Measurements from ENCODE around the gene MKLN1. TPM values are rescaled to one million over a fixed set of nuclear protein-coding genes. Genes with fewer than 3 reads are reported as not detected.

The MKLN1 gene
- total RNA-seq, 1 experiment from 2014 or later, result 48.5 TPM

DNA sequence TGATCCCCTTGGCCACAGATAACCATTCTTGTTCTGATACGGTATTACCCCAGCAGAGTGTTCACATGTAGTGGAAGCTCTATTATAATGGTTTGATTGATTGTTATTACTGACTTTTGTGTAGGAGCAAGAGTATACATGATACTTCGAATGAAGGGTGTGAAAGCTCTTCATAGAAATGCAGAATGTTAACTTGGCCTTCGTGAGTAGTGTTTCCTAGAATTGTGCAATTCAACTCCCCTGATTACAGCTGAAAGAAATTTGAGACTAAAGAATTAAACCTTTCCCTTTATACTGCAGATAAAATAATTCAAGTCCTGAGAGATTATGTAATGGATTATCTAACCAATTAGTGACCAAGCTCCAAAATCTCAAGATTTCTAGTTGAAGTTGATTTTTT, 38.2 kb downstream of the MKLN1 start:
- no peak for ATAC-seq
- no peak overlapping the region for H3K9ac ChIP-seq (ENCODE audit: low read length)
- DNase-seq (ENCODE audit: low read depth, low spot score), result no peak
- no peaks in the 10 kb centered on the region for H3K36me3 ChIP-seq (ENCODE audit: control insufficient read depth in 1 of 2, insufficient read depth in 2 of 2, low read length in 2 of 2)
- no peak overlapping the region for H3K4me3 ChIP-seq (replicated peaks in 1 of 2; ENCODE audit: low read depth in 1 of 2, low read length in 2 of 2)
- H3K9me3 ChIP-seq (ENCODE audit: control insufficient read depth in 1 of 2, insufficient read depth in 1 of 2, low read depth in 1 of 2, low read length in 2 of 2), result no peaks in the 10 kb centered on the region
- intact Hi-C loops (cut with micrococcal nuclease), result no loop called here
- CTCF ChIA-PET, result no interaction called here
- H3K9me2 ChIP-seq (ENCODE audit: insufficient read depth), result no peaks in the 10 kb centered on the region
- RAD21 ChIA-PET (ENCODE audit: low non-redundant PET in 1 of 2, low total read pairs in 2 of 2, uncharacterized antibody in 2 of 2, unreplicated experiment in 2 of 2), result no interaction called here
- no peaks in the 10 kb centered on the region for H3K27me3 ChIP-seq (ENCODE audit: insufficient read depth, low read length)
- peaks cover 10 to 18% of the 10 kb centered on the region in 2 experiments; a peak in 3 of 4 replicates for H3K4me1 ChIP-seq (ENCODE audit: control insufficient read depth in 1 of 2, insufficient read depth in 2 of 2, low read length in 2 of 2)
- BruUV-seq (replicated peaks), result no TSS peak
- TF ChIP-seq, protein P1, sequence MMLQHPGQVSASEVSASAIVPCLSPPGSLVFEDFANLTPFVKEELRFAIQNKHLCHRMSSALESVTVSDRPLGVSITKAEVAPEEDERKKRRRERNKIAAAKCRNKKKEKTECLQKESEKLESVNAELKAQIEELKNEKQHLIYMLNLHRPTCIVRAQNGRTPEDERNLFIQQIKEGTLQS (IDR thresholded peaks at IDR 0.05), result no peak
- TF ChIP-seq JUND (IDR thresholded peaks at IDR 0.05) (no peak), EZH2 (IDR thresholded peaks at IDR 0.05) (no peak), YY1 (IDR thresholded peaks at IDR 0.05; ENCODE audit: extremely low read depth, insufficient replicate concordance, low read depth, low read length) (no peak), RAD21 (IDR thresholded peaks at IDR 0.05; ENCODE audit: low read depth) (no peak), POLR2AphosphoS5 (IDR thresholded peaks at IDR 0.05; ENCODE audit: low read depth, low read length) (no peak), ZFX (IDR thresholded peaks at IDR 0.05) (no peak), SRF (IDR thresholded peaks at IDR 0.05; ENCODE audit: low read depth) (no peak), POLR2A (IDR thresholded peaks at IDR 0.05; ENCODE audit: borderline replicate concordance, extremely low read depth, insufficient read depth, insufficient read length) (no peak), ZNF274 (IDR thresholded peaks at IDR 0.05; ENCODE audit: low read depth, low read length) (no peak), CBX3 (IDR thresholded peaks at IDR 0.05; ENCODE audit: low read depth) (no peak)
- TF ChIP-seq, protein P2, sequence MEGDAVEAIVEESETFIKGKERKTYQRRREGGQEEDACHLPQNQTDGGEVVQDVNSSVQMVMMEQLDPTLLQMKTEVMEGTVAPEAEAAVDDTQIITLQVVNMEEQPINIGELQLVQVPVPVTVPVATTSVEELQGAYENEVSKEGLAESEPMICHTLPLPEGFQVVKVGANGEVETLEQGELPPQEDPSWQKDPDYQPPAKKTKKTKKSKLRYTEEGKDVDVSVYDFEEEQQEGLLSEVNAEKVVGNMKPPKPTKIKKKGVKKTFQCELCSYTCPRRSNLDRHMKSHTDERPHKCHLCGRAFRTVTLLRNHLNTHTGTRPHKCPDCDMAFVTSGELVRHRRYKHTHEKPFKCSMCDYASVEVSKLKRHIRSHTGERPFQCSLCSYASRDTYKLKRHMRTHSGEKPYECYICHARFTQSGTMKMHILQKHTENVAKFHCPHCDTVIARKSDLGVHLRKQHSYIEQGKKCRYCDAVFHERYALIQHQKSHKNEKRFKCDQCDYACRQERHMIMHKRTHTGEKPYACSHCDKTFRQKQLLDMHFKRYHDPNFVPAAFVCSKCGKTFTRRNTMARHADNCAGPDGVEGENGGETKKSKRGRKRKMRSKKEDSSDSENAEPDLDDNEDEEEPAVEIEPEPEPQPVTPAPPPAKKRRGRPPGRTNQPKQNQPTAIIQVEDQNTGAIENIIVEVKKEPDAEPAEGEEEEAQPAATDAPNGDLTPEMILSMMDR (IDR thresholded peaks at IDR 0.05 in 2 of 3, conservative IDR thresholded peaks at IDR 0.05 in 1 of 3; ENCODE audit: borderline replicate concordance in 1 of 3, insufficient read depth in 1 of 3, low read depth in 2 of 3, low read length in 2 of 3), result no peak
- H3K79me2 ChIP-seq (ENCODE audit: insufficient read depth, low read length), result peaks cover 100% of the 10 kb centered on the region
- no peak overlapping the region for H3K4me2 ChIP-seq (ENCODE audit: low read length)
- POLR2A ChIA-PET, result no interaction called here
- H2AFZ ChIP-seq (ENCODE audit: low read depth, low read length, poor library complexity, severe bottlenecking), result no peak overlapping the region
- no peak overlapping the region for H3K27ac ChIP-seq (ENCODE audit: low read depth, low read length)
- peaks cover 7% of the 10 kb centered on the region; the same call in 1 of the 2 replicates for H4K20me1 ChIP-seq (ENCODE audit: insufficient read depth)

Data from HCT116 (cell line).